Astrocyte (in vitro differentiated cells and primary cell): ENCODE measurements around the gene ILKAP. TPM values are rescaled to one million over a fixed set of nuclear protein-coding genes. Genes with fewer than 3 reads are reported as not detected.
A peak's percentile ranks its signal among the peaks of the same experiment; 100 is the strongest.

Experiments used
- DNase-seq: peaks from one replicate; pipeline ENCODE4 v3.0.0-alpha.2; 2010; ENCODE audit warnings: low read depth
- FAIRE-seq: peaks from 2 replicates; lab custom pipeline; 2011; peaks lifted over from hg19 to GRCh38; lab: Jason Lieb, UNC
- H2AFZ ChIP-seq: 2 replicates; pipeline ENCODE4 v1.6.0; 2012; ENCODE audit warnings: low read depth, low read length, inconsistent platforms
- H3K27ac ChIP-seq: 2 replicates; pipeline ENCODE4 v1.5.1; 2011; ENCODE audit warnings: low read depth, low read length, inconsistent platforms
- H3K27me3 ChIP-seq: 2 replicates; pipeline ENCODE4 v1.6.0; 2011; ENCODE audit warnings: low read length, inconsistent platforms; ENCODE audit not compliant: insufficient read depth
- H3K36me3 ChIP-seq: 2 replicates; pipeline ENCODE4 v1.5.1; 2011; ENCODE audit warnings: low read length, inconsistent platforms; ENCODE audit not compliant: insufficient read depth
- H3K4me1 ChIP-seq: 2 replicates; pipeline ENCODE4 v1.5.1; 2011; ENCODE audit warnings: low read length, inconsistent platforms; ENCODE audit not compliant: insufficient read depth
- H3K4me2 ChIP-seq: 2 replicates; pipeline ENCODE4 v1.6.0; 2012; ENCODE audit warnings: low read length, inconsistent platforms
- H3K4me3 ChIP-seq: 2 replicates; pipeline ENCODE4 v1.5.1; 2011; ENCODE audit warnings: low read depth, mild to moderate bottlenecking, low read length, inconsistent platforms; ENCODE audit not compliant: insufficient read depth
- H3K79me2 ChIP-seq: 2 replicates; pipeline ENCODE4 v1.6.0; 2012; ENCODE audit warnings: mild to moderate bottlenecking, low read length, inconsistent platforms; ENCODE audit not compliant: insufficient read depth
- H3K9ac ChIP-seq: 2 replicates; pipeline ENCODE4 v1.6.0; 2012; ENCODE audit warnings: mild to moderate bottlenecking, low read length, inconsistent platforms
- H3K9me3 ChIP-seq: 2 replicates; pipeline ENCODE4 v1.5.1; 2012; ENCODE audit warnings: low read depth, mild to moderate bottlenecking, low read length, inconsistent platforms; ENCODE audit not compliant: insufficient read depth
- H4K20me1 ChIP-seq: 2 replicates; pipeline ENCODE4 v1.6.0; 2012; ENCODE audit warnings: low read length, inconsistent platforms; ENCODE audit not compliant: insufficient read depth
- H3K27ac Mint-ChIP-seq: one replicate; pipeline ENCODE4 v1.8.0; 2021; ENCODE audit warnings: mild to moderate bottlenecking, mixed read lengths; ENCODE audit not compliant: unreplicated experiment
- H3K27me3 Mint-ChIP-seq: one replicate; pipeline ENCODE4 v1.8.0; 2021; ENCODE audit warnings: low read depth, mixed read lengths; ENCODE audit not compliant: unreplicated experiment
- H3K36me3 Mint-ChIP-seq: one replicate; pipeline ENCODE4 v1.8.0; 2021; ENCODE audit warnings: low read depth, mixed read lengths; ENCODE audit not compliant: unreplicated experiment
- H3K4me1 Mint-ChIP-seq: one replicate; pipeline ENCODE4 v1.8.0; 2021; ENCODE audit warnings: low read depth, mixed read lengths; ENCODE audit not compliant: unreplicated experiment
- H3K4me3 Mint-ChIP-seq: one replicate; pipeline ENCODE4 v1.8.0; 2021; ENCODE audit warnings: mild to moderate bottlenecking, moderate library complexity, mixed read lengths; ENCODE audit not compliant: unreplicated experiment
- H3K9me3 Mint-ChIP-seq: one replicate; pipeline ENCODE4 v1.8.0; 2021; ENCODE audit warnings: mild to moderate bottlenecking, mixed read lengths; ENCODE audit not compliant: unreplicated experiment
- CTCF ChIP-seq: IDR thresholded peaks from 2 replicates; pipeline ENCODE4 v1.5.1; 2011; ENCODE audit warnings: low read depth, mild to moderate bottlenecking, inconsistent platforms, low read length, moderate library complexity; ENCODE audit not compliant: insufficient read depth
- EZH2 ChIP-seq: IDR thresholded peaks from 2 replicates; pipeline ENCODE4 v1.6.1; 2012; ENCODE audit warnings: mild to moderate bottlenecking, low read length, inconsistent platforms; ENCODE audit not compliant: insufficient read depth
- total RNA-seq: library from RNA; stranded (reverse); gene quantifications from 2 replicates; pipeline ENCODE4 v1.2.1, GENCODE V29; 2021

Gene ILKAP
- total RNA-seq, 1 donor from 2014 or later, result 32.3 TPM

GRCh38 chr2:238142382-238143205 is 60.9 kb downstream of the ILKAP start:
- H3K4me1 Mint-ChIP-seq, result peaks cover 14% of the 10 kb centered on the region
- H3K27me3 Mint-ChIP-seq, result peaks cover 4% of the 10 kb centered on the region
- H3K4me3 Mint-ChIP-seq, result no peak overlapping the region
- no peaks in the 10 kb centered on the region for H4K20me1 ChIP-seq
- H3K9me3 Mint-ChIP-seq, result no peaks in the 10 kb centered on the region
- no peak overlapping the region for H3K9ac ChIP-seq
- TF ChIP-seq EZH2 (no peak), CTCF (no peak)
- H3K9me3 ChIP-seq, result no peaks in the 10 kb centered on the region
- H3K27ac ChIP-seq, result no peak overlapping the region
- no peaks in the 10 kb centered on the region for H3K36me3 ChIP-seq
- no peaks in the 10 kb centered on the region for H3K27me3 ChIP-seq
- no peak overlapping the region for H3K4me2 ChIP-seq
- no peak overlapping the region for H3K4me3 ChIP-seq
- no peak for DNase-seq
- H3K27ac Mint-ChIP-seq, result no peak overlapping the region
- peaks cover 5% of the 10 kb centered on the region for H3K4me1 ChIP-seq
- no peak overlapping the region for H2AFZ ChIP-seq
- FAIRE-seq, result no peak
- H3K36me3 Mint-ChIP-seq, result peaks cover 2% of the 10 kb centered on the region
- H3K79me2 ChIP-seq, result no peaks in the 10 kb centered on the region

- no peak overlapping the region for H2AFZ ChIP-seq
- peak overlapping the region; percentile 64 for H3K27ac Mint-ChIP-seq
- peaks cover 7% of the 10 kb centered on the region for H3K27me3 Mint-ChIP-seq
- no peaks in the 10 kb centered on the region for H3K79me2 ChIP-seq
- H3K36me3 ChIP-seq, result no peaks in the 10 kb centered on the region
- H3K27ac ChIP-seq, result no peak overlapping the region
- no peak overlapping the region for H3K4me3 ChIP-seq
- FAIRE-seq (no peak), DNase-seq (no peak)
- no peak for TF ChIP-seq CTCF
- no peak for TF ChIP-seq EZH2
- no peaks in the 10 kb centered on the region for H3K9me3 Mint-ChIP-seq
- H3K9ac ChIP-seq, result no peak overlapping the region
- H3K4me1 ChIP-seq, result peaks cover 5% of the 10 kb centered on the region
- H3K36me3 Mint-ChIP-seq, result peaks cover 2% of the 10 kb centered on the region
- H3K4me3 Mint-ChIP-seq, result no peak overlapping the region
- H3K27me3 ChIP-seq, result no peaks in the 10 kb centered on the region
- H3K4me2 ChIP-seq, result no peak overlapping the region
- no peaks in the 10 kb centered on the region for H4K20me1 ChIP-seq
- H3K9me3 ChIP-seq, result no peaks in the 10 kb centered on the region
- H3K4me1 Mint-ChIP-seq, result peaks cover 14% of the 10 kb centered on the region
These were observed 61.8 kb downstream of the ILKAP start for GRCh38 chr2:238141541-238142318.
